Measurements from ENCODE around the gene SAP30L.

GRCh38 chr5:154401931-154402330, 43.9 kb upstream of the SAP30L start:
- TF ChIP-seq SUZ12 (IDR thresholded peaks at IDR 0.05; ENCODE audit: extremely low read depth, insufficient read depth, insufficient read length), result no peak
- no peak for TF ChIP-seq YY1 (IDR thresholded peaks at IDR 0.05; ENCODE audit: insufficient read depth, insufficient read length)
- no peak for TF ChIP-seq ZNF274 (IDR thresholded peaks at IDR 0.05; ENCODE audit: low read depth, low read length)

Measured in NT2/D1 (cell line).